Measurements from ENCODE around the gene SCYL1.

SCYL1 gene

DNA sequence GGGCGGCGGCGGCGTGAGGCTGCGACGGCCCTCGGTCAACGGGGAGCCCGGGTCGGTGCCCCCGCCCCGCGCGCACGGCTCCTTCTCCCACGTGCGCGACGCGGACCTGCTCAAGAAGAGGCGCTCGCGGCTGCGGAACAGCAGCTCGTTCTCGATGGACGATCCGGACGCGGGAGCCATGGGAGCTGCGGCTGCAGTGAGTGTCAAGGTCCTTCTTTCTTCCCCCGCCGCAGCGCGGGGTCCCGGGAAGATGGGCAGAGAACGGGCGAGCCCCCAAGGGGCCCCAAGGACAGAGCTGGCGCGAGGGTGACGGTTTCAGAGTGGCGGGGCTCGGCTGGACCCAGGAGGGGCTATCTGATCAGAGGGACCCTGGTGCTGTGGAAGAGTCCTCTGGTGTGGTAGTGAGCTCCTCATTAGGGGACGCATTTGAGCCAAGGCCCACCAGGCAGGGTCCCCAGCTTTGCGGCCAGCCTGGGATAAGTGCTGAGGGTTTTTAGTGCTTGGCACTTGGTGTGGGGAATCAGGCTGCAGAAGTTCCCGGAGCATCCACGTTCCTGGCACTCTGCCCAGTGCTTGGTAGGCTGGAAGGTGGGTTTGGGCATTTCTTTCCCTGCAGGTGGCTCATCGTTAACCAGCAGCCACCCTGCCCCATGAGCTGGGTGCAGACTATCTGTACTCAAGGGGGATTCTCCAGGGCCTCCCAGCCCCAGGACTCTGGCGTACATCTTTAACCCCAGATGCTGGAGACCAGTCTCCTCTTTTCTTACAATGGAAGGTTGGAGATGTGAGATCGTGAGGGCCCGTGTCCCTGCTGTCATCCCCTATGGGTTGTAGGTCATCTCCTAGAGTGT is 60.7 kb downstream of the SCYL1 start:
- in situ Hi-C loops (cut with MboI; ENCODE audit: low sequenced_read_pairs, unreplicated experiment), result no loop called here
- TF ChIP-seq, protein P1, sequence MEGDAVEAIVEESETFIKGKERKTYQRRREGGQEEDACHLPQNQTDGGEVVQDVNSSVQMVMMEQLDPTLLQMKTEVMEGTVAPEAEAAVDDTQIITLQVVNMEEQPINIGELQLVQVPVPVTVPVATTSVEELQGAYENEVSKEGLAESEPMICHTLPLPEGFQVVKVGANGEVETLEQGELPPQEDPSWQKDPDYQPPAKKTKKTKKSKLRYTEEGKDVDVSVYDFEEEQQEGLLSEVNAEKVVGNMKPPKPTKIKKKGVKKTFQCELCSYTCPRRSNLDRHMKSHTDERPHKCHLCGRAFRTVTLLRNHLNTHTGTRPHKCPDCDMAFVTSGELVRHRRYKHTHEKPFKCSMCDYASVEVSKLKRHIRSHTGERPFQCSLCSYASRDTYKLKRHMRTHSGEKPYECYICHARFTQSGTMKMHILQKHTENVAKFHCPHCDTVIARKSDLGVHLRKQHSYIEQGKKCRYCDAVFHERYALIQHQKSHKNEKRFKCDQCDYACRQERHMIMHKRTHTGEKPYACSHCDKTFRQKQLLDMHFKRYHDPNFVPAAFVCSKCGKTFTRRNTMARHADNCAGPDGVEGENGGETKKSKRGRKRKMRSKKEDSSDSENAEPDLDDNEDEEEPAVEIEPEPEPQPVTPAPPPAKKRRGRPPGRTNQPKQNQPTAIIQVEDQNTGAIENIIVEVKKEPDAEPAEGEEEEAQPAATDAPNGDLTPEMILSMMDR (IDR thresholded peaks at IDR 0.05; ENCODE audit: borderline replicate concordance, control extremely low read depth, extremely low read depth, insufficient read depth, missing control alignments), result no peak
- no peak for DNase-seq (ENCODE audit: low spot score)

DNA sequence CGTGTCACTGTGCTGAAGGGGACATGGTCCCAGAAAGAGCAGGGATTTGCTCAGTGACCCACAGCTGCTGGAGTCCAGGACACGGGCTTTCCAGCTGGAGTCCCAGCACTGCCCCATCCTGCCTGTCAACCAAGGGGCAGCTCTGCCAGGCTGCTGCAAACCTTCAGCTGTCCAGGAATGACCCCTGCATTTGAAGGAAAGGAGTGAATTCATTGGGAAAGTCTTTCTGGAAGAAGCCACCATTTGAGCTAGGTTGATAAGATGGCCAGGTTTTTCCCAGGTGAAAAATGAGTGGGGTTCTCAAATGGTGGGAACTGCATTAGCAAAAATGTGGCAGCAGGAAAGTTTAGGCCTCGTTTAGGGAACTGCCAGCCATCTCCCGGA is 61.4 kb downstream of the SCYL1 start:
- no peak for DNase-seq (ENCODE audit: low spot score)
- in situ Hi-C loops (cut with MboI; ENCODE audit: low sequenced_read_pairs, unreplicated experiment), result no loop called here
- TF ChIP-seq, protein P1 (IDR thresholded peaks at IDR 0.05; ENCODE audit: borderline replicate concordance, control extremely low read depth, extremely low read depth, insufficient read depth, missing control alignments), result no peak

DNA sequence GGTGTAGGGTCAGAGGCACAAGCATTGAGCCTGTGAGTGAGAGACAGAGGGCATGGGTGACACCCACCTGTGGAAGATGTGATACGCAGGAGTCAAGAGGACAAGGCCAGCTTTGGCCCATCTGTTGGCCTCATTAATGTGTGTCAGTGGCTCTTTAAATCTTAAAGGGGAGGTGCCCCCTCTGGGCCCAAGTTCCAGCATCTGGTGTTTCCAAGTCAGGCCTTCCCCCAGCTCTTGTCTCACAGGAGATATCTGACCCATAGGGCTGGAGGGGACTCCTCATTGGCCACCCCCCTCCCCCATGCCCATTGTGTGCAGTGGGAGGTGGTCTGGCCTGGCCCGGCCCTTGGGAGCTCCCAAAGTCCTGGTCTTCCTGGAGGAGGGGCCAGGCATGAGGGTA is 61.8 kb downstream of the SCYL1 start:
- DNase-seq (ENCODE audit: low spot score), result no peak
- in situ Hi-C loops (cut with MboI; ENCODE audit: low sequenced_read_pairs, unreplicated experiment), result no loop called here
- TF ChIP-seq, protein P1 (IDR thresholded peaks at IDR 0.05; ENCODE audit: borderline replicate concordance, control extremely low read depth, extremely low read depth, insufficient read depth, missing control alignments), result no peak
